ENCODE data around the gene ITGA6.

GRCh38 chr2:172489681-172490080, 62.3 kb downstream of the ITGA6 start:
- TF ChIP-seq, protein P1, sequence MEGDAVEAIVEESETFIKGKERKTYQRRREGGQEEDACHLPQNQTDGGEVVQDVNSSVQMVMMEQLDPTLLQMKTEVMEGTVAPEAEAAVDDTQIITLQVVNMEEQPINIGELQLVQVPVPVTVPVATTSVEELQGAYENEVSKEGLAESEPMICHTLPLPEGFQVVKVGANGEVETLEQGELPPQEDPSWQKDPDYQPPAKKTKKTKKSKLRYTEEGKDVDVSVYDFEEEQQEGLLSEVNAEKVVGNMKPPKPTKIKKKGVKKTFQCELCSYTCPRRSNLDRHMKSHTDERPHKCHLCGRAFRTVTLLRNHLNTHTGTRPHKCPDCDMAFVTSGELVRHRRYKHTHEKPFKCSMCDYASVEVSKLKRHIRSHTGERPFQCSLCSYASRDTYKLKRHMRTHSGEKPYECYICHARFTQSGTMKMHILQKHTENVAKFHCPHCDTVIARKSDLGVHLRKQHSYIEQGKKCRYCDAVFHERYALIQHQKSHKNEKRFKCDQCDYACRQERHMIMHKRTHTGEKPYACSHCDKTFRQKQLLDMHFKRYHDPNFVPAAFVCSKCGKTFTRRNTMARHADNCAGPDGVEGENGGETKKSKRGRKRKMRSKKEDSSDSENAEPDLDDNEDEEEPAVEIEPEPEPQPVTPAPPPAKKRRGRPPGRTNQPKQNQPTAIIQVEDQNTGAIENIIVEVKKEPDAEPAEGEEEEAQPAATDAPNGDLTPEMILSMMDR (IDR thresholded peaks at IDR 0.05), result no peak
- TF ChIP-seq POLR2AphosphoS5 (IDR thresholded peaks at IDR 0.05), result no peak
- no peak for TF ChIP-seq POLR2A (IDR thresholded peaks at IDR 0.05; ENCODE audit: low read depth)
- TF ChIP-seq EP300 (IDR thresholded peaks at IDR 0.05), result no peak
